ENCODE data around the gene IGF2R. TPM values are rescaled to one million over a fixed set of nuclear protein-coding genes. Genes with fewer than 3 reads are reported as not detected.

Gene IGF2R
- polyA plus RNA-seq, 1 donor = 77.3 TPM

GRCh38 chr6:160043784-160044183, 74.9 kb downstream of the IGF2R start:
- no peak for DNase-seq

GRCh38 chr6:160044687-160045086, 75.8 kb downstream of the IGF2R start:
- DNase-seq = no peak

- no peak for DNase-seq
These were observed 79.6 kb downstream of the IGF2R start for GRCh38 chr6:160048471-160048870.

GRCh38 chr6:160049346-160049745, 80.5 kb downstream of the IGF2R start:
- DNase-seq = no peak

- no peak for DNase-seq
These were observed 81.1 kb downstream of the IGF2R start for GRCh38 chr6:160050022-160050421.

GRCh38 chr6:160051390-160051789, 82.5 kb downstream of the IGF2R start:
- DNase-seq = no peak

- DNase-seq = no peak
These were observed 85.4 kb downstream of the IGF2R start for GRCh38 chr6:160054271-160054670.

- DNase-seq = no peak
These were observed 86.0 kb downstream of the IGF2R start for GRCh38 chr6:160054913-160055312.

GRCh38 chr6:160055378-160055777, 86.5 kb downstream of the IGF2R start:
- no peak for DNase-seq

GRCh38 chr6:160055813-160056212, 86.9 kb downstream of the IGF2R start:
- no peak for DNase-seq

- DNase-seq = no peak
These were observed 88.2 kb downstream of the IGF2R start for GRCh38 chr6:160057080-160057479.

GRCh38 chr6:160058603-160059215, 89.8 kb downstream of the IGF2R start:
- DNase-seq = no peak

GRCh38 chr6:160060221-160060620, 91.3 kb downstream of the IGF2R start:
- DNase-seq = no peak

GRCh38 chr6:160060920-160061447, 92.1 kb downstream of the IGF2R start:
- DNase-seq = no peak

GRCh38 chr6:160063771-160064413, 95.0 kb downstream of the IGF2R start:
- DNase-seq = no peak

GRCh38 chr6:160065200-160065599, 96.3 kb downstream of the IGF2R start:
- DNase-seq = no peak

- no peak for DNase-seq
These were observed 98.7 kb downstream of the IGF2R start for GRCh38 chr6:160067564-160067963.

GRCh38 chr6:160068346-160068745, 99.5 kb downstream of the IGF2R start:
- DNase-seq = no peak

GRCh38 chr6:160069050-160069454, 100.2 kb downstream of the IGF2R start:
- no peak for DNase-seq

- DNase-seq = no peak
These were observed 100.6 kb downstream of the IGF2R start for GRCh38 chr6:160069459-160069858.

GRCh38 chr6:160070427-160070826, 101.5 kb downstream of the IGF2R start:
- DNase-seq = no peak

GRCh38 chr6:160070831-160071230, 101.9 kb downstream of the IGF2R start:
- DNase-seq = no peak

GRCh38 chr6:160071805-160072690, 103.2 kb downstream of the IGF2R start:
- DNase-seq = no peak

Measured in left kidney (tissue), 2 donors.